HepG2 (cell line): ENCODE data around the gene PDE4C. TPM values are rescaled to one million over a fixed set of nuclear protein-coding genes. Genes with fewer than 3 reads are reported as not detected.

Source experiments
- ATF7-NPFF ChIP-seq: sonication (generic); formaldehyde crosslinking; IDR thresholded peaks from 2 replicates; pipeline ENCODE4 v1.8.1; 2023; ENCODE audit warnings: mild to moderate bottlenecking, low read depth, missing genetic modification reagents, moderate library complexity
- KLF6 ChIP-seq: IDR thresholded peaks from 2 replicates; pipeline ENCODE4 v1.8.0; 2016; ENCODE audit warnings: missing biosample characterization, missing genetic modification reagents
- KLF9 ChIP-seq: IDR thresholded peaks from 2 replicates; pipeline ENCODE4 v1.6.1; 2016; ENCODE audit warnings: low read depth
- MIER2 ChIP-seq: IDR thresholded peaks from 2 replicates; pipeline ENCODE4 v1.6.1; 2016; ENCODE audit warnings: missing biosample characterization, missing genetic modification reagents
- NFYC ChIP-seq: IDR thresholded peaks from 2 replicates; pipeline ENCODE4 v1.6.1; 2016; ENCODE audit warnings: missing genetic modification reagents, missing compliant biosample characterization
- NKX3-1 ChIP-seq: sonication (generic); formaldehyde crosslinking; IDR thresholded peaks from 2 replicates; pipeline ENCODE4 v1.5.0; 2020; ENCODE audit warnings: missing genetic modification reagents
- PTBP1 ChIP-seq: fragments of 200-400 bp; formaldehyde crosslinking; IDR thresholded peaks from 2 replicates; pipeline ENCODE4 v1.6.1; 2018; ENCODE audit warnings: low read length, low read depth; ENCODE audit not compliant: poor library complexity, severe bottlenecking
- SAP130 ChIP-seq: IDR thresholded peaks from 2 replicates; pipeline ENCODE4 v1.6.1; 2016; ENCODE audit warnings: low read depth
- SP2 ChIP-seq: sonication (generic); formaldehyde crosslinking; IDR thresholded peaks from 2 replicates; pipeline ENCODE4 v1.5.1; 2020; ENCODE audit warnings: mild to moderate bottlenecking, missing genetic modification reagents
- ZFAT ChIP-seq: sonication (generic); formaldehyde crosslinking; conservative IDR thresholded peaks from 2 replicates; pipeline ENCODE4 v1.8.1; 2023; ENCODE audit warnings: missing genetic modification reagents, inconsistent platforms
- ZNF572 ChIP-seq: sonication (generic); formaldehyde crosslinking; IDR thresholded peaks from 2 replicates; pipeline ENCODE4 v1.5.1; 2020; ENCODE audit warnings: mild to moderate bottlenecking, missing genetic modification reagents
- polyA plus RNA-seq, 8 experiments: library from polyadenylated mRNA; depleted of rRNA in 3 of 8; stranded (reverse) in 7 of 8; unstranded in 1 of 8; fragments of >200 nt; fragmentation: Illumina TruSeq in 4 of 8; extraction: Trizol in 4 of 8; gene quantifications; 2 replicates each; pipeline versions ENCODE4 v1.2.1 to v1.2.3, GENCODE V29; 2011 to 2016; ENCODE audit warnings: low read depth in 4 of 8, missing spikeins in 1 of 8, mixed read lengths in 1 of 8; ENCODE audit not compliant: insufficient read depth in 1 of 8
- total RNA-seq, 5 experiments: library from RNA; depleted of rRNA; stranded (reverse); fragments of >200 nt; fragmentation: Illumina TruSeq; extraction: Trizol; gene quantifications; 2 replicates each; pipeline ENCODE4 v1.2.3, GENCODE V29; 2016; ENCODE audit warnings: low read depth in 1 of 5
- TF ChIP-seq, protein P1 (sequence below): IDR thresholded peaks from 2 replicates; pipeline ENCODE4 v1.4.0; 2020; ENCODE audit warnings: mild to moderate bottlenecking, missing genetic modification reagents
- TF ChIP-seq, protein P2 (sequence below): sonication (generic); formaldehyde crosslinking; IDR thresholded peaks from 2 replicates; pipeline ENCODE4 v1.5.0; 2020; ENCODE audit warnings: mild to moderate bottlenecking, missing genetic modification reagents
- TF ChIP-seq, protein P3 (sequence below): sonication (generic); formaldehyde crosslinking; IDR thresholded peaks from 2 replicates; pipeline ENCODE4 v1.8.0; 2022; ENCODE audit warnings: mild to moderate bottlenecking, missing genetic modification reagents; ENCODE audit not compliant: insufficient replicate concordance
- TF ChIP-seq, protein P4 (sequence below): sonication (generic); formaldehyde crosslinking; IDR thresholded peaks from 2 replicates; pipeline ENCODE4 v1.4.0; 2020; ENCODE audit warnings: missing genetic modification reagents
- TF ChIP-seq, protein P5 (sequence below): sonication (generic); formaldehyde crosslinking; IDR thresholded peaks from 2 replicates; pipeline ENCODE4 v1.4.0; 2020; ENCODE audit warnings: missing genetic modification reagents

Gene PDE4C
- total and polyA plus RNA-seq, 2 of the 13 experiments (the other 11 are each of a cell fraction or from before 2014, with no cell fraction given), result 1.4 to 14.0 TPM

DNA sequence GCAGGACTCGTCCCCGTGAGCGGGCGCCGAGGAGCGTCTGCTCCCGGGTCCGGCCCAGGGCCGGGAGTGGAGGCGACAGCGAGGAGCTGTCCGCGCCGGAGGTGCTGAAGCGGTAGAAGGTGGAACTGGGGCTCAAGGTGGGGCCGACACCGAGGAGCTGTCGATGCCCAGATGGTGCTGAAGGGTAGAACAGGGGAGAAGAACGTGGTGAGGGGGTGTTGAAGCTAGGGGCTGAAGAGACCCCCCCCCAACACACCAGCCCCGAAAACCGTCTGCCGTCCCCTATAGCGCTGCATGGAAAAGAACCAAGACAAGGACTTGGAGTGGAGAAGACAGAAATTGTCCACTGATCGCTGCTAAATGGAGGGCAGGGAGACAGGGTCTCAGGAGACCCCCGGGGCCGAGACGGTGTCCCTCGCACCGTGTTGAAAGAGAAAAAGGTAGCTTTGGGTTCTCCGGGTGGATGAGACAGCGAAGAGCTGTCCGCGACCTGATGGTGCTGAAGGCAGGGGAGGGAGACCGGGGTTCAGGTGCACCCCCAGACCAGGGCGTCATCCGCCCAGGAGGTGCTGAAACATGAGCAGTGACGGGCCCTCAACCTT lies 7.1 kb upstream of the PDE4C start (continued):
- TF ChIP-seq, protein P1, sequence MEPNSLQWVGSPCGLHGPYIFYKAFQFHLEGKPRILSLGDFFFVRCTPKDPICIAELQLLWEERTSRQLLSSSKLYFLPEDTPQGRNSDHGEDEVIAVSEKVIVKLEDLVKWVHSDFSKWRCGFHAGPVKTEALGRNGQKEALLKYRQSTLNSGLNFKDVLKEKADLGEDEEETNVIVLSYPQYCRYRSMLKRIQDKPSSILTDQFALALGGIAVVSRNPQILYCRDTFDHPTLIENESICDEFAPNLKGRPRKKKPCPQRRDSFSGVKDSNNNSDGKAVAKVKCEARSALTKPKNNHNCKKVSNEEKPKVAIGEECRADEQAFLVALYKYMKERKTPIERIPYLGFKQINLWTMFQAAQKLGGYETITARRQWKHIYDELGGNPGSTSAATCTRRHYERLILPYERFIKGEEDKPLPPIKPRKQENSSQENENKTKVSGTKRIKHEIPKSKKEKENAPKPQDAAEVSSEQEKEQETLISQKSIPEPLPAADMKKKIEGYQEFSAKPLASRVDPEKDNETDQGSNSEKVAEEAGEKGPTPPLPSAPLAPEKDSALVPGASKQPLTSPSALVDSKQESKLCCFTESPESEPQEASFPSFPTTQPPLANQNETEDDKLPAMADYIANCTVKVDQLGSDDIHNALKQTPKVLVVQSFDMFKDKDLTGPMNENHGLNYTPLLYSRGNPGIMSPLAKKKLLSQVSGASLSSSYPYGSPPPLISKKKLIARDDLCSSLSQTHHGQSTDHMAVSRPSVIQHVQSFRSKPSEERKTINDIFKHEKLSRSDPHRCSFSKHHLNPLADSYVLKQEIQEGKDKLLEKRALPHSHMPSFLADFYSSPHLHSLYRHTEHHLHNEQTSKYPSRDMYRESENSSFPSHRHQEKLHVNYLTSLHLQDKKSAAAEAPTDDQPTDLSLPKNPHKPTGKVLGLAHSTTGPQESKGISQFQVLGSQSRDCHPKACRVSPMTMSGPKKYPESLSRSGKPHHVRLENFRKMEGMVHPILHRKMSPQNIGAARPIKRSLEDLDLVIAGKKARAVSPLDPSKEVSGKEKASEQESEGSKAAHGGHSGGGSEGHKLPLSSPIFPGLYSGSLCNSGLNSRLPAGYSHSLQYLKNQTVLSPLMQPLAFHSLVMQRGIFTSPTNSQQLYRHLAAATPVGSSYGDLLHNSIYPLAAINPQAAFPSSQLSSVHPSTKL, result peak; percentile 71
- TF ChIP-seq NFYC (CRISPR knock-in tag) (no peak), SAP130 (peak; percentile 97), ZNF572 (CRISPR knock-in tag) (no peak), ATF7-NPFF (CRISPR knock-in tag) (no peak; the same call in 1 of the 2 replicates), PTBP1 (no peak), ZFAT (0 out of 2 replicates have a peak, but pooled peaks have one; percentile 55), KLF9 (CRISPR knock-in tag) (peak; percentile 83; the same call in 1 of the 2 replicates), KLF6 (CRISPR knock-in tag) (peak; percentile 99), MIER2 (peak; percentile 98), SP2 (CRISPR knock-in tag) (no peak), NKX3-1 (peak; percentile 97)
- TF ChIP-seq, protein P2, sequence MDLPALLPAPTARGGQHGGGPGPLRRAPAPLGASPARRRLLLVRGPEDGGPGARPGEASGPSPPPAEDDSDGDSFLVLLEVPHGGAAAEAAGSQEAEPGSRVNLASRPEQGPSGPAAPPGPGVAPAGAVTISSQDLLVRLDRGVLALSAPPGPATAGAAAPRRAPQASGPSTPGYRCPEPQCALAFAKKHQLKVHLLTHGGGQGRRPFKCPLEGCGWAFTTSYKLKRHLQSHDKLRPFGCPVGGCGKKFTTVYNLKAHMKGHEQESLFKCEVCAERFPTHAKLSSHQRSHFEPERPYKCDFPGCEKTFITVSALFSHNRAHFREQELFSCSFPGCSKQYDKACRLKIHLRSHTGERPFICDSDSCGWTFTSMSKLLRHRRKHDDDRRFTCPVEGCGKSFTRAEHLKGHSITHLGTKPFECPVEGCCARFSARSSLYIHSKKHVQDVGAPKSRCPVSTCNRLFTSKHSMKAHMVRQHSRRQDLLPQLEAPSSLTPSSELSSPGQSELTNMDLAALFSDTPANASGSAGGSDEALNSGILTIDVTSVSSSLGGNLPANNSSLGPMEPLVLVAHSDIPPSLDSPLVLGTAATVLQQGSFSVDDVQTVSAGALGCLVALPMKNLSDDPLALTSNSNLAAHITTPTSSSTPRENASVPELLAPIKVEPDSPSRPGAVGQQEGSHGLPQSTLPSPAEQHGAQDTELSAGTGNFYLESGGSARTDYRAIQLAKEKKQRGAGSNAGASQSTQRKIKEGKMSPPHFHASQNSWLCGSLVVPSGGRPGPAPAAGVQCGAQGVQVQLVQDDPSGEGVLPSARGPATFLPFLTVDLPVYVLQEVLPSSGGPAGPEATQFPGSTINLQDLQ (CRISPR knock-in tag), result peak; percentile 70
- TF ChIP-seq, protein P3, sequence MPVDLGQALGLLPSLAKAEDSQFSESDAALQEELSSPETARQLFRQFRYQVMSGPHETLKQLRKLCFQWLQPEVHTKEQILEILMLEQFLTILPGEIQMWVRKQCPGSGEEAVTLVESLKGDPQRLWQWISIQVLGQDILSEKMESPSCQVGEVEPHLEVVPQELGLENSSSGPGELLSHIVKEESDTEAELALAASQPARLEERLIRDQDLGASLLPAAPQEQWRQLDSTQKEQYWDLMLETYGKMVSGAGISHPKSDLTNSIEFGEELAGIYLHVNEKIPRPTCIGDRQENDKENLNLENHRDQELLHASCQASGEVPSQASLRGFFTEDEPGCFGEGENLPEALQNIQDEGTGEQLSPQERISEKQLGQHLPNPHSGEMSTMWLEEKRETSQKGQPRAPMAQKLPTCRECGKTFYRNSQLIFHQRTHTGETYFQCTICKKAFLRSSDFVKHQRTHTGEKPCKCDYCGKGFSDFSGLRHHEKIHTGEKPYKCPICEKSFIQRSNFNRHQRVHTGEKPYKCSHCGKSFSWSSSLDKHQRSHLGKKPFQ, result peak; percentile 91
- TF ChIP-seq, protein P4, sequence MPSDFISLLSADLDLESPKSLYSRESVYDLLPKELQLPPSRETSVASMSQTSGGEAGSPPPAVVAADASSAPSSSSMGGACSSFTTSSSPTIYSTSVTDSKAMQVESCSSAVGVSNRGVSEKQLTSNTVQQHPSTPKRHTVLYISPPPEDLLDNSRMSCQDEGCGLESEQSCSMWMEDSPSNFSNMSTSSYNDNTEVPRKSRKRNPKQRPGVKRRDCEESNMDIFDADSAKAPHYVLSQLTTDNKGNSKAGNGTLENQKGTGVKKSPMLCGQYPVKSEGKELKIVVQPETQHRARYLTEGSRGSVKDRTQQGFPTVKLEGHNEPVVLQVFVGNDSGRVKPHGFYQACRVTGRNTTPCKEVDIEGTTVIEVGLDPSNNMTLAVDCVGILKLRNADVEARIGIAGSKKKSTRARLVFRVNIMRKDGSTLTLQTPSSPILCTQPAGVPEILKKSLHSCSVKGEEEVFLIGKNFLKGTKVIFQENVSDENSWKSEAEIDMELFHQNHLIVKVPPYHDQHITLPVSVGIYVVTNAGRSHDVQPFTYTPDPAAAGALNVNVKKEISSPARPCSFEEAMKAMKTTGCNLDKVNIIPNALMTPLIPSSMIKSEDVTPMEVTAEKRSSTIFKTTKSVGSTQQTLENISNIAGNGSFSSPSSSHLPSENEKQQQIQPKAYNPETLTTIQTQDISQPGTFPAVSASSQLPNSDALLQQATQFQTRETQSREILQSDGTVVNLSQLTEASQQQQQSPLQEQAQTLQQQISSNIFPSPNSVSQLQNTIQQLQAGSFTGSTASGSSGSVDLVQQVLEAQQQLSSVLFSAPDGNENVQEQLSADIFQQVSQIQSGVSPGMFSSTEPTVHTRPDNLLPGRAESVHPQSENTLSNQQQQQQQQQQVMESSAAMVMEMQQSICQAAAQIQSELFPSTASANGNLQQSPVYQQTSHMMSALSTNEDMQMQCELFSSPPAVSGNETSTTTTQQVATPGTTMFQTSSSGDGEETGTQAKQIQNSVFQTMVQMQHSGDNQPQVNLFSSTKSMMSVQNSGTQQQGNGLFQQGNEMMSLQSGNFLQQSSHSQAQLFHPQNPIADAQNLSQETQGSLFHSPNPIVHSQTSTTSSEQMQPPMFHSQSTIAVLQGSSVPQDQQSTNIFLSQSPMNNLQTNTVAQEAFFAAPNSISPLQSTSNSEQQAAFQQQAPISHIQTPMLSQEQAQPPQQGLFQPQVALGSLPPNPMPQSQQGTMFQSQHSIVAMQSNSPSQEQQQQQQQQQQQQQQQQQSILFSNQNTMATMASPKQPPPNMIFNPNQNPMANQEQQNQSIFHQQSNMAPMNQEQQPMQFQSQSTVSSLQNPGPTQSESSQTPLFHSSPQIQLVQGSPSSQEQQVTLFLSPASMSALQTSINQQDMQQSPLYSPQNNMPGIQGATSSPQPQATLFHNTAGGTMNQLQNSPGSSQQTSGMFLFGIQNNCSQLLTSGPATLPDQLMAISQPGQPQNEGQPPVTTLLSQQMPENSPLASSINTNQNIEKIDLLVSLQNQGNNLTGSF, result peak; percentile 77
- TF ChIP-seq, protein P5, sequence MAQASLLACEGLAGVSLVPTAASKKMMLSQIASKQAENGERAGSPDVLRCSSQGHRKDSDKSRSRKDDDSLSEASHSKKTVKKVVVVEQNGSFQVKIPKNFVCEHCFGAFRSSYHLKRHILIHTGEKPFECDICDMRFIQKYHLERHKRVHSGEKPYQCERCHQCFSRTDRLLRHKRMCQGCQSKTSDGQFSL, result no peak
